Stimulated activated CD4-positive, alpha-beta T cell treated with anti-CD3 and anti-CD28 coated beads, Interleukin-15, amount 100 ng/mL, for 48 hours (primary cell): ENCODE measurements around the gene RPS19BP1.
"Not testable (repeated sequence)": the region's sequence is repeated elsewhere in the genome, so short reads cannot be mapped to it uniquely, and the experiment has no call there.

Source experiments
- DNase-seq, 2 donors: peaks; one replicate each; pipeline ENCODE4 v3.0.0-alpha.2; 2020; ENCODE audit warnings: low read depth in 2 of 2

RPS19BP1 gene

DNA sequence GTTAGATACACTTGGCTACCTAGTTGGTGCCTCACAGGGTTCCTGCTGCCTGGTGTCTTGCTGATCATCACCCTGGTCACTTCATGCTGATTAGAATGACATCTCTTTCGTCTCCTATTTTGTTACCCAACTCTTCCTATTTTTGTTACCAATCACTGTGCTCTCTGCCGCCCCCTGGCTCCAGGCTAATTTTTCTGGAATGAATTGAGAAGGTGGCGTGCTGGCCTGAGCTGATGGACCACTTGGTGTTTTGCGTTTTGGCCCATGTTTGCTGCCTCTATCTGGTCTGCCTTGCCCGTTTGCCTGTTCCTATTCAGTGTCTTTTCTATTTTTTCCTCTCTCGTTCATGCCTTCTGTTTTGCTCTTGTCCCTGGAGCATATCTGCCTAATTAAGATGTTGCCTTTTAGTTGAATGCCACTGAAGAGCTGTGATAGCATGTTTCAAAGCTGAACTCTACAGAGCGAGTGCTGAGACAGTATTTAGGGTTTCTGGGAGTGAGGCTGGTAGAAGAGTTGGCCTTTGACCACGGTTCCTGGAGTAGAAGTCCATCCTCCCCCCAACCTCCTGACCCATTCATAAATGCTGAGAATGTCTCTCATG lies 18.1 kb downstream of the RPS19BP1 start:
- DNase-seq = no peak

DNA sequence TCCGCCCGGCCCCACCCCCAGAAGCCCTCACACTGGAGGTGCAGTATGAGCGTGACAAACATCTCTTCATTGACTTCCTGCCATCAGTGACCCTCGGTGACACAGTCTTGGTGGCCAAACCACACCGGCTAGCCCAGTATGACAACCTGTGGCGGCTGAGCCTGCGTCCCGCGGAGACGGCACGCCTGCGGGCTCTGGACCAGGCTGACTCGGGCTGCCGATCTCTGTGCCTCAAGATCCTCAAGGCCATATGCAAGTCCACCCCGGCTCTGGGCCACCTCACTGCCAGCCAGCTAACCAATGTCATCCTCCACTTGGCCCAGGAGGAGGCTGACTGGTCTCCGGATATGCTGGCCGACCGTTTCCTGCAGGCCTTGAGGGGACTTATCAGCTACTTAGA lies 18.8 kb downstream of the RPS19BP1 start:
- DNase-seq = no peak

DNA sequence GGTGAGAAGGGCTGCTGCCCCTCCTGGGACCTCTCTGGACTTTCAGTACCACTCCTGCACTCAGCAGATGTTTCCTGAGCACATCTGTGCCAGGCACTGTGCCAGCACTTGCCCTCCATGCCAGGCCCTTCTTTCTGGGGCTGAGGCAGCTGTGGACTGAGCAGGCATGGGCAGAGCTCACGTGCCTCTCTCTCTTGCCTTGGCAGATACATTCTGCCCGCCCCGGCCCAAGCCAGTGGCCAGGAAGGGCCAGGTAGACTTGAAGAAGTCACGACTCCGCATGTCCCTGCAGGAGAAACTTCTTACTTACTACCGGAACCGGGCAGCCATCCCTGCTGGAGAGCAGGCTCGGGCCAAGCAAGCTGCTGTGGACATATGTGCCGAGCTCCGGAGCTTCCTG lies 20.5 kb downstream of the RPS19BP1 start:
- no peak for DNase-seq

DNA sequence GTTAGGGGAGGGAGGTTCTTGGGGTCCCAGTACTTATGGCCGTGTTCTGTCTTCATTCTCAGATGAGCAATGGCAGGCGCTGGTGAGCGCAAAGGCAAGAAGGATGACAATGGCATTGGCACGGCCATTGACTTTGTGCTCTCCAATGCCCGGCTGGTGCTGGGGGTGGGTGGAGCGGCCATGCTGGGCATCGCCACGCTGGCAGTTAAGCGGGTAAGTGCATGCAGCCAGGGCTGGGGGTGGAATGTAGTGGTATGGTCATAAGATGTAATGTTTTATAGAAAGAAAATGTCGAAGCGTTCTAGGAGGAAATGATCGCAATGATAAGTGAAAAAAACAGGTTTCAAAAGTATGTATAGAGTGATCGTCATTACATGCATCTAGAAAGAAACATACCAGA lies 21.3 kb downstream of the RPS19BP1 start:
- DNase-seq = no peak

DNA sequence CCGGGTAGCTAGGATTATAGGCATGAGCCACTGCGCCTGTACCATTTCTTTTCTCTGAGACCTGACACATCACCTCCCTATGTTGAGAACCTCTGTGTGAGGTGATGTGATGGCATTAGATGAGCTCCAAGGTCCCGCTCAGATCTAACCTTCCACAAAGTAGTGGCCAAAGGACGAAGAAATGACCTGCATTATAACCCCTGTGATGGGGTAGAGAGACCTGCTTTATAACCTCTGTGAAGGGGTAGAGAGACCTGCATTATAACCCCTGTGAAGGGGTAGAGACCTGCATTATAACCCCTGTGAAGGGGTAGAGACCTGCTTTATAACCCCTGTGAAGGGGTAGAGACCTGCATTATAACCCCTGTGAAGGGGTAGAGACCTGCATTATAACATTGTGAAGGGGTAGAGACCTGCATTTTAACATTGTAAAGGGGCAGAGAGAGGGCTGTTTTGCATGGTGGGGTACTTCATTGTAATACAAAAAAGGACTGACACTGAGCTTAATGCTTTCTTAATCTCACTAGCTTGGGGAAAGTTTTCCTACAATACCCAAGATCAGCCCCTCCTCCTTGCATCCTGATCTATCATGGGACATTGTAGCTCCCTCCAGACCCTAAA lies 21.9 kb downstream of the RPS19BP1 start:
- no peak for DNase-seq

DNA sequence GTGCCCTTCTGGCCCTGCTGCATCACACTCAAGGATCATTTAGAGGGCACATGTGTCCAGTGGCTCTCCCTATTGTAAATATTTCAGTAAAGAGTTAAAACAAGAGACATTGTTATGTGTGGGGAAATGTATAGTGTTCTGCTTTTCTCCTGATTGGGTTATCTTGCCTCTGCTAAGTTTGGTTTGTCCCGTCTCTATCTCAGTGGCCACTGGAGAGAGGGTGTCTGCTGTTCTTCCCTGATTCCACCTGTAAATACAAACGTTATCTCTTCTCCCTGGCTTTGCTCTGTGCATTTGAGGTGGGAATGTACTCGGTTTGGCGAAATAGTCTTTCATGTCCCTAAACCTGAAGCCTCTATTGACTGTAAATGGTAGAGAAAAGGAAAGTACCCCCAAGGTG lies 24.2 kb downstream of the RPS19BP1 start:
- DNase-seq = no peak

DNA sequence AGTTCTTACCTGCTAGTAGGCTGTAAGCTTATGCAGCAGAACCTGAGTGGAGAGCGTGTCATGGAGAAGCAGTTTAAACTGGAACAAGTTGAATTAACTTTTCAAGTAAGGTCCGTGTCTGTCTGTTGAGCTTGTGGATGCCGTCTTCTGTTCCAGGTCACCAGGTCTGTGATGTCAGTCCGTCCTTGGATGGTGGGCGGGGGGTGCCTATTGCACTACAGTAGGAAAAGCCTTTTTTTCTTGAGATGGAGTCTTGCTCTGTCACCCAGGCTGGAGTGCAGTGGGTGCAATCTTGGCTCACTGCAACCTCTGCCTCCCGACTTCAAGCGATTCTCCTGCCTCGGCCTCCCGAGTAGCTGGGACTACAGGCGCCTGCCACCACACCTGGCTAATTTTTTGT lies 25.5 kb downstream of the RPS19BP1 start:
- not testable (repeated sequence) for DNase-seq

DNA sequence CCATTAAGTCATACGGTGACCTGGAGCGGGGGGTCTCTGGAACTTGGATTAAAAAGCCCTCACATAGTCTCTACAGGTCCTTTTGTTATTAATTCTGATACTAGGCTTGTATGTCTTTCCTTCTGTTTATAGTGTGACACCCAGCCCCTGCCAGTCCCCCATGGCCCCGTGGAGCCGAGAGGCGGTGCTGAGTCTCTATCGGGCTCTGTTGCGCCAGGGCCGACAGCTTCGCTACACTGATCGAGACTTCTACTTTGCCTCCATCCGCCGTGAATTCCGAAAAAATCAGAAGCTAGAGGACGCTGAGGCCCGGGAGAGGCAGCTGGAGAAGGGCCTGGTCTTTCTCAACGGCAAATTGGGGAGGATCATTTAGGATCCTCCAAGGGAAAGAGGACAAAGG lies 28.5 kb downstream of the RPS19BP1 start:
- no peak for DNase-seq

DNA sequence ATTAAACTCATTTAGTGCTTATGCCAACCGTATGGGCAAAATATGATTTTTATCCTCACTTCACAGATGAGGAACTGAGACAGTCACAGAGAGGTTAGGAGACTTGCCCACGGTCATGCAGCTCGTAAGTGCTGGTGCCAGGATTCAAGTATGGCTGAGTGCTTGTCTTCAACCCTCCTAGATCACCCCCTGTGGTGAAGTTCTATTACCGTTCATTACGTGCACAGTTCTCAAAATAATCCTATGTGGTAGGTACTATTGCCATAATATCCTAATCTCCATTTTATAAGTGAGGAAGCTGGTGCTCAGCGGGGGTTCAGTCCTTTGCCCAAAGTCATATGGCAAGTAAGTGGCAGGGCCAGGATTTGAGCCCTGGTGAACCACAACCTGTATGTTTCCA lies 28.9 kb downstream of the RPS19BP1 start:
- DNase-seq = no peak

DNA sequence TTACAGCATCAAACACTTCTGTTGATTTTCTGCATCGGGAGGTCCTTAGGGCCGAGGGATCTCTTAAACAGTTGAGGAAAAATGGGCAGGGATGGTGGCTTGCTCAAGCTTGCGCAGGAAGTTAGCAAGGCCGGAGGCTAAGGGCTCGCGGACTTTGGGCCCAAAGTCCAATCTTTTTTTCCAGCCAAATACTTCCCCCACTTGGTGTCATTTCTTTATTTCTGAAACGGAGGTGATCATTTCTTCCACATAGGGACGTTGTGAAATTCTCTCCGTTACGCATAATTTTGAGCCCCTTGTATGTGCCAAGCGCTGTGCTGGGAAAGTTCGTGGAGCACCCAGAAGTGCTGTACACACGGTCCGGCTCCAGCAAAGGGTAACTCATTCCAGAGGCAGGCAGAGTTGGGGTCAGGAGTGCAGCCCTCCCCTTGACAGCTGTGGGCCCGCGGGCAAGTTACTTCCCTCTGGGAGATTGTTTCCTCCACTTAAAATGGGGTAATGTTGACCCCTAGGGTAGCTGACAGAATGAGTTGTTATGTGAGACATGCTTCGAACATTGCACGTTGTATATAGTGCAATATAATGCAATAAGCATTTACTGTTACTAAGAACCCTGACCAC lies 29.6 kb downstream of the RPS19BP1 start:
- DNase-seq = no peak

DNA sequence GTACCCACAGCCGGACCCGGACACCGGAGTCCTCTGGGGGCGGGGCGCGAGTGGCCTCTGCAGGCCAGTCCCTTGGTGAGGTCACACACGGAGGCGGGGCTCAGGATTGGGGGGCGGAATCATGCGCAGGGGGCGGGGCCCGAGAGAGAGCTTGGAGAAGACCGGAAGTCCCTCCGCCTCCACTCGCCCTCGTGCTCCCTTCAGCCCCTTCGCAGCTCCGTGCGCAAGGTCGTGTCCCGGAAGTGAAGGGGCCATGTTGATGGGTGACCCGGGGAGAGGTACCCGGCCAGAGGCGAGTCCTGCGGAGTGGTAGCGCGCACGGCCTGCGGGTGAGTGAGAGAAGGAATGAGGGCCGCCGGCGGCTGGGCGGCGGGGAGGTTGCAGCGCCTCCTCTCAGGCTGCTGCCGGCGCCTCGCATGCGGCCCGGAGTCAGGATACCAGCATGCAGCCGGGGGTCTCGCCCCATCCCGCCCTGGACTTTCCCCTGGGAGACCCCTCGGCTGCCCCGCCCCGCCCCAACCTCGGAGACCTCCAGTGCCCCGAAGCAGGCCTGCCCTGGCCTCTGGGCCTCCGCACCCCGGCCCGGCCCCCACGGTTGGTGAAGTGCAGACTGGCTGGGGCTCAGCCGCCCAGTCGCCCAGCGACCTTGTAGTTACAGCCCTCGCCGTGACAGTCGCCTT lies 30.3 kb downstream of the RPS19BP1 start, which contains the start of gene MIEF1:
Gene MIEF1, plus strand, starts transcription at position 182 of the 680 bp plus-strand sequence. CDS start 9,005 bp downstream, outside the sequence.
- peak; percentile 91 to 92 for DNase-seq

DNA sequence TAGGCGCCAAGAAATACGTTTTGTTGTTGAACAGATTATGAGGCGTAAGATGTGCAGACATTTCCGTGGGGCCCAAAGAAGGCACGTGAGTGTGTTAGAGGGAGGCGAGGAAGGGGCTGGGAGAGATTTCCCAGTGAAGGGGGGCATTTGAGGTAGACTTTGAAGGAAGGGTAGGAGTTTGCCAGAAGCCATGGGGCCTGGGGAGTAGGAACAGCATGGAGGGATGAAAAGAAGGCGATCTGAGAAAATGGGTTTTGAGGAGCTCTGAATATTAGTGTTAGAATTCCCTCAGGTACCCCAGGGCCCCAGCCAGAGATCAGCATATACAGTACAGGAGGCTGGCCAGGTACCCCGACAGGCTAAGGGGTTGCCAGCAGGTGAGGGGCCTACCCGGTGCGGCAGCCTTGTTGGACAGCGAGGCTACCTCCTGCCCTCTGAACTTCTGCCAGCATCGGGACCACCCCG lies 30.9 kb downstream of the RPS19BP1 start:
- no peak for DNase-seq

DNA sequence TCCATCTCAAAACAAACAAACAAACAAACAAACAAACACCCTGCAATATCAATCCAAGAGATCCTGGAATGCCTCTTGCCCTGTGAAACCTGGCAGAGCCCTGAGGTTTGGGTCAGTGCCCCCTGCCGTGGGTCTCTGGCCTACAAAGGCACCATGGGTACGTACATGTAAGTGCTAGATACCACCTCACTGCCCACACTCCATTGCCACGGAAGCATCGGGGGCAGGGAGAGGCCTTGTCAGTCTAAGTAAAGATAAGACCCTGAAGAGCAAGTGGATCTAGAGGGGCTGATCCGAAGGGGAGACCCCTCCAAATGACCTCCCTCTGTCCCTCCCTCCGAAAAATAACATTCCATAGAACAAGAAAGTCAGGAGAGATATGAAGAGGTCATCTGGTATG lies 32.4 kb downstream of the RPS19BP1 start:
- DNase-seq = no peak

DNA sequence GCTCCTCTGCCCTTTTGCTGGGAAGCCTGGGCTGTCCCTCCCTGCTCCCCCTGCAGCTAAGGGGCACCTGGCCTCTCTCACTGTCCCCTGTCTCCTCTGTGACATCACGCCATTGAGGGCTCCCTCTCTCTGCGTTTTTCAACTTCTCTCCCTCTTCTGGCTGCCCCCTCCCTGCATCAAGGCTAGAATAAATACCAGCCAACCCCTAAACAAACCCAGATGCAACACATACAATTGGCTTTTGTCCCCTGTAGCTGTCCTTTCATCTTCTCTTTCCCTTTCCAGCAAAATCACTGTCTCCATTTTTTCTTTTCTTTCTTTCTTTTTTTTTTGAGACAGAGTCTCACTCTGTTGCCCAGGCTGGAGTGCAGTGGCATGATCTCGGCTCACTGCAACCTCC lies 33.7 kb downstream of the RPS19BP1 start:
- DNase-seq = no peak

DNA sequence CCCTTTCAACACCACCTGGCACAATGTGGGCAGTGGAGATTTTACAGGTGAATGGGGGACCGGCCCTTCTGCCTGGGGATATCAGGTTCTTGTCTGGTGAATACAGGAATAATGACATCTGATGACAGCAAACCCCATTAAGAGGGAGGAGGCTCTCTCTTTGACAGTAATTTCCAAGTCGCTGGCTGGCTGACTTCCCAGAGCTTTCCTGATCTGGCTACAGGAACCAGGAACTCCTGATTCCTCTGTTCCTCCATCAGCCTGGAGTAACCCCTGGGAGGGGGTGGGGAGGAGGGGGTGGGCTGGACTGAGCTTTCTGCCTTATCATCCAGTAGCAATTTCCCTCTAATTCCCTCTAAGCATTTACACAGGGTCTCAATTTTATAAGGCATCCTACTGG lies 34.2 kb downstream of the RPS19BP1 start:
- no peak for DNase-seq

DNA sequence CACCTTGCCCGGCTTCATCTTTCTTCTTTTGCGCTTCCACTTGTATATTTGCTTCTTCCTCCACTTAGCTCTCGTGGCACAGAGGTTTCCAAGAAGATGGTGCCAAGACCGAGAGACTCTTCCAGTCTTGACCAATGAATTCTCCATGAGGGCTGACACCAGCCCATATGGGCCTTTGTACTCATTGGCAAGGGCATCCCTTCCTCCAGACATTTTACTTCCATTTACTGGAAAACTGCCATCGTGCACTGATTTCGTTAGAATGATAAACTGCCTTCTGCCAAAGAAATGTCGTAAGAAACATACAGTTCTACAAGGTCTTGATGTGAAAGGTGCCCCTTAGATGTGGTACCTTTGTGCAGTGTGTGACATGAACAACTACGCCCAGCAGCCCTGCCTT lies 35.1 kb downstream of the RPS19BP1 start:
- DNase-seq = no peak

DNA sequence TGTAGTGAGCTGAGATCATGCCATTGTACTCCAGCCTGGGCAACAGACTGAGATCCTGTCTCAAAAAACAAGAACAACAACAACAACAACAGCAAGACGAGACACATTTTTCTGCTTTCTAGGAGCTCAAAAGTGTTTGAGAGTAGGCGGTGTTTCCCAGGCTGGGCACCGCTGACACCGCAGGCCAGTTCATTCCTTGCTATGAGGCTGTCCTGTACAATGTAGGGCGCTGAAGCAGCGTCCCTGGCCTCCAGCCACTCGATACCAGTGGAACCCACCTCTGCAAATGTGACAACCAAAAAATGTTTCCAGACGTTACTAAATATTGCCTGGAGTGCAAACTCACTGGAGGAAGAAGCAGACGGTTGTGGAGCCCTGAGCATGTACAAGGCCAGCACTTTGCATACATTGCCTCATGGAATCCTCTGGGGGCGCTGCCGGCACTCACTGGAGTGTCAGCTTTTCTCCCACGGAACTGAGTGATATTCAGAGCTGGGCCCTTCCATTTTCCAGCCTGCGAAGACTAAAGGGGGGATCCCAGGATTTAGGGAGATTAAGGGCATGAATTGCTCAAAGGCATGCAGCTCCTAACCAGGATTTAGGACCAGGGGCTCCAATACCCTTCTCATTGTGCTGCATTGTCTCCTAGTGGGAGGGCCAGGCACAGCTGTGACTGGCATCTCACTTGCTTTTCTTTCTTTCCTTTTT lies 36.3 kb downstream of the RPS19BP1 start:
- peak; percentile 48 to 55 for DNase-seq

DNA sequence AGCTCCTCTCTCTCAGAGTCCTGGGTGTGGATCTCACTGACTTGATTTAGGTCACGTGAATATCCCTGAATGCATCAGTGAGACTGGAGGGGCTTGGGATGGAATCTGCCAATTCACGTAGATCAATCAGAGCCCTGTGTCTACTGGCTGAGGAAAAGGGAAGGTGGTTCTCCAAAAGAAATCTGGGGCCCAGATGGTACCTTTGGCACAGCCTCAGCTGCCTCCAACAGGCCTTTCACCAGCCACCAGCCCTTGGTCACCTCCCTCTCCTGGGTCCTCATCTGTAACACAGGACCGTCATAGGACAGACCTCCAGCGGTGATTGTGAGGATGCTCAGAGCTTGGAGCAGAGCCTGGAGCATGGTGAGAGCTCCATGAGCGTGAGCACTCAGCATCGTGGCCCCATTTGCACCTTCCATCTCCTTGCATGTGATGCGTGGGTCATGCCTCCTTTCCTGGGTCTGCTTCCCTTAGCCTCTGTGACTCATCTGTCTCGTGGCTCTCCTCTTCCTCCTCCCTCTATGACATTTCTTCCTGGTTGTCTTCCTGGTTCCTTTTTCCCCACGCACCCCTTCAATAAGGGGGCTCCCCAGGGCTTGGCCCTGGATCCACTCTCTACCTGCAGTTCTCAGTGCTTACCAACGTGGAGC lies 38.0 kb downstream of the RPS19BP1 start:
- DNase-seq = no peak

DNA sequence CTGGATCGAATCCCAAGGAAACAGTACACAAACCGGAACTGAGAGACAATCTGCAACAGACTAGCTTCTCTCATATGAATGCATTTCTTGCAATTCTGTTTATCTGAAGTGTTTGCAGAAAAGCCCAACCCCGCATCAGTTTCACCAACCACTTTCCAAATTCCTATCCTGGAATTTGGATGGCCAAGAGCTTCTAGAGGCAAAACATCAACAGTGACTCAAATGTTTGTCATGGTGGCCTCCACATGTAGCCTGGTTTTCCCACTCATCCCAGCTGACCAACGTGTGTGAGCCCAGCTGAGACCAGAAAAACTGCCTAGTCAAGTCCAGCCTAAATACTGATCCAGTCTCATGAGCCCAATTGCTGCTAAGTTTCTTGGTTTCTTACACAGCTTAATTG lies 38.8 kb downstream of the RPS19BP1 start:
- DNase-seq = no peak

DNA sequence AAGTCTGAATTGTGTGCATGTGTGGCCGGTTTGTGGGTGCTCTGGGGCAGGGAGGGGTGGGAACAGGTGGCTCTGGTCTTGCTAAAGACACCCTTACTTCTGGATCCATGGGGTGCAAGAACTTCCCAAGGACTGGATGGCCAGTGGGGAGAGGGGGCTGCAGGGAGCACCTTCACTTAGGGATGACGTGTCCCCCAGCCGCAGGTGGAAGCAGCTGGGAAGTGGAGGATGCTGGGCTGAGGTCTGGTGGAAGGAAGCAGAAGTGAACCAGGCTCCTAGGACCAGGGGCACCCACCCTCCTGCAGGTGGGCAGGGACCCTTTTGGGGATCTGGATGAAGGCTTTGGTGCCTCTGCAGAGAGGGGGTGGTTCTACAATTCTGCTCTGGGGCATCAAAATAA lies 40.4 kb downstream of the RPS19BP1 start:
- no peak for DNase-seq

DNA sequence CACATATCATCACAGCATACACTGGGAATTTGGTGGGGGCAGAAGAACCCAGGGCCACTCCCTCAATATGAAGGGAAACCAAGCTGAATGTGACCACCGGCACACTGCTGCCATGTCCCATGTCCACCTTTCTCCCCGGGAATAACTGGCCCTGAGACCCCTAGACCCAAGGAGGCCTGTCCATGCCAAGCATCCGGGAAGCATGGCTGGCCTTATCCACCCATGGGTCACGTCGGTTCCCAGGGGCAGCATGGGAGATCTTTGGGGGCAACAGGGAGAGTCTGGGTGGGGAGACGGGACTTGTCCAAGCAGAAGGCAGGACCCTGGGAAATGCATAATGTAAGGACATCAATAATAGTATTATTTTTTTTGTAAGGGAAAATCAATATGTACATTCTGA lies 40.9 kb downstream of the RPS19BP1 start:
- DNase-seq = no peak
